Dendritic cell treated with granulocyte-macrophage colony-stimulating factor and Interleukin-4, amounts not matched to agents 40 ng/mL and 50 ng/mL, for 4 days (primary cell): ENCODE results near the gene ABHD3.
A peak's percentile ranks its signal among the peaks of the same experiment; 100 is the strongest.

Experiments used
- H3K27ac Mint-ChIP-seq: one replicate; pipeline ENCODE4 v1.8.0; 2022; ENCODE audit warnings: mild to moderate bottlenecking, mixed read lengths
- H3K27me3 Mint-ChIP-seq: one replicate; pipeline ENCODE4 v1.8.0; 2022; ENCODE audit warnings: mild to moderate bottlenecking, mixed read lengths
- H3K36me3 Mint-ChIP-seq: one replicate; pipeline ENCODE4 v1.8.0; 2022; ENCODE audit warnings: low read depth, mixed read lengths
- H3K4me1 Mint-ChIP-seq: one replicate; pipeline ENCODE4 v1.8.0; 2022; ENCODE audit warnings: low read depth, mixed read lengths
- H3K4me3 Mint-ChIP-seq: one replicate; pipeline ENCODE4 v1.8.0; 2022; ENCODE audit warnings: mild to moderate bottlenecking, moderate library complexity, mixed read lengths
- H3K9me3 Mint-ChIP-seq: one replicate; pipeline ENCODE4 v1.8.0; 2022; ENCODE audit warnings: mixed read lengths
- intact Hi-C: fragments of 100-400 bp; cut with micrococcal nuclease; formaldehyde crosslinking; loops from one replicate; pipeline ENCODE4 v1.15.0; 2022

The ABHD3 gene

DNA sequence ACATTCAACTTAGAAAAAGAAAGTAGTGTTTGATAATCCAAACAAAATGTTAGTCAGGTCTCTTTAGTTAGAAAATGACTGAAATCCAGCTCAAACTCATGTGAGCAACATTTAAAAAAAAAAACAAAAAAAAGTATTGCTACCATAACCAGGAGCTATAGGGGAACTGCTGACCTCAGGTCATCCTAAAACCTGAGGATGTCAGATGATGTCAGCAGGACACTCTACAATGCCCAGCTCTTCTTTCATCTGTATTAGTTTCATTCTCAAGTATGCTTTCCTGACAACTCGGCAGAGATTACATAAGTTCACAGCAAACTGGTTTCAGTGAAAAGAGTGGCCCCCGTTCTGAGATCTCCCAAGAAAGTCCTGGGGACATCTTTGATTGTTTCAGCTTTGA is 99.9 kb downstream of the ABHD3 start:
- H3K9me3 Mint-ChIP-seq: no peaks in the 10 kb centered on the region

DNA sequence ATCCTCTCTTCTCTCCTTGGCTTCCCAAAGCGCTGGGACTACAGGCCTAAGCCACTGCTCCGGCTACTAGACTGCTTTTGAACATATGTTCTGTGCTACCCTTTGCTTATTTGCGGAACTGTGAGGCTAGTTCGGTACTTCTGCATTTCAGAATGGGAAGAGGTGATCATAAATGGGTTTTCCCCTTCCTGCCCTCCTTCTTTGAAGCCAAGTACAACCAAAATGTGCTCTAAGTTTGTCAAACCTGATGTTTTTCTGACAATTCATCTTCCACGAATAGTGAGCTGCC is 102.3 kb downstream of the ABHD3 start:
- H3K27ac Mint-ChIP-seq: peak overlapping the region; percentile 98
- no peak overlapping the region for H3K4me3 Mint-ChIP-seq
- H3K9me3 Mint-ChIP-seq: no peaks in the 10 kb centered on the region
- peaks cover 12% of the 10 kb centered on the region for H3K36me3 Mint-ChIP-seq
- H3K27me3 Mint-ChIP-seq: no peaks in the 10 kb centered on the region
- peaks cover 24% of the 10 kb centered on the region for H3K4me1 Mint-ChIP-seq
- intact Hi-C loops: no loop called here

More for the DNA sequence above, 99.9 kb downstream of the ABHD3 start:
- Mint-ChIP-seq H3K27me3 (no peaks in the 10 kb centered on the region), H3K27ac (peak overlapping the region; percentile 62), H3K4me1 (peaks cover 15% of the 10 kb centered on the region), H3K4me3 (no peak overlapping the region), H3K36me3 (peaks cover 10% of the 10 kb centered on the region)
- intact Hi-C loops: no loop called here
